OCI-LY3 (cell line): ENCODE measurements around the gene EMILIN1.

Experiments
- H2AFZ ChIP-seq: fragments of 200-600, 300-600 bp; shearing (Covaris generic); 2 replicates; pipeline ENCODE4 v1.6.0; 2014; ENCODE audit warnings: antibody characterized with exemption, low read depth, low read length
- H3K27ac ChIP-seq: fragments of 200-600, 300-600 bp; sonication (generic); 2 replicates; pipeline ENCODE4 v1.5.1; 2014; ENCODE audit warnings: mild to moderate bottlenecking, low read length, moderate library complexity, mixed read lengths
- H3K27me3 ChIP-seq: fragments of 200-600, 300-600 bp; sonication (generic); 2 replicates; pipeline ENCODE4 v1.6.1; 2014; ENCODE audit warnings: low read depth, low read length, mixed read lengths
- H3K36me3 ChIP-seq: fragments of 200-600, 300-600 bp; sonication (generic); replicated peaks from 2 replicates; pipeline ENCODE3; 2014; ENCODE audit warnings: low read depth, low read length, mixed read lengths
- H3K4me1 ChIP-seq: fragments of 300-600, 200-600 bp; sonication (generic); 2 replicates; pipeline ENCODE4 v1.6.1; 2014; ENCODE audit warnings: low read length, mixed read lengths
- H3K4me2 ChIP-seq: fragments of 200-600, 300-600 bp; sonication (generic); 2 replicates; pipeline ENCODE4 v1.6.1; 2014; ENCODE audit warnings: low read length, mixed read lengths
- H3K4me3 ChIP-seq: fragments of 300-600, 200-600 bp; sonication (generic); 2 replicates; pipeline ENCODE4 v1.5.1; 2014; ENCODE audit warnings: antibody characterized with exemption, mild to moderate bottlenecking, low read length, moderate library complexity
- H3K79me2 ChIP-seq: fragments of 300-600, 200-600 bp; shearing (Covaris generic); 2 replicates; pipeline ENCODE4 v1.6.1; 2014; ENCODE audit warnings: mild to moderate bottlenecking, low read length, mixed read lengths
- H3K9ac ChIP-seq: fragments of 300-600, 200-600 bp; shearing (Covaris generic); 2 replicates; pipeline ENCODE4 v1.6.0; 2014; ENCODE audit warnings: mild to moderate bottlenecking, low read length, moderate library complexity
- H3K9me3 ChIP-seq: fragments of 200-600, 300-600 bp; shearing (Covaris generic); 2 replicates; pipeline ENCODE4 v1.6.1; 2014; ENCODE audit warnings: low read length, mixed read lengths; ENCODE audit not compliant: insufficient read depth
- H4K20me1 ChIP-seq: fragments of 200-600, 300-600 bp; sonication (generic); 2 replicates; pipeline ENCODE4 v1.6.1; 2016; ENCODE audit warnings: low read length, mixed read lengths; ENCODE audit not compliant: insufficient read depth
- EZH2phosphoT487 ChIP-seq: fragments of 200-600 bp; shearing (Covaris generic); IDR thresholded peaks from 2 replicates; pipeline ENCODE4 v1.6.1; 2018; ENCODE audit warnings: antibody characterized with exemption, mixed run types, low read depth
- TF ChIP-seq, protein P1 (sequence below): fragments of 200-600, 300-600 bp; sonication (generic); IDR thresholded peaks from 2 replicates; pipeline ENCODE4 v1.5.1; 2014; ENCODE audit warnings: antibody characterized with exemption, low read length, low read depth

Gene EMILIN1

DNA sequence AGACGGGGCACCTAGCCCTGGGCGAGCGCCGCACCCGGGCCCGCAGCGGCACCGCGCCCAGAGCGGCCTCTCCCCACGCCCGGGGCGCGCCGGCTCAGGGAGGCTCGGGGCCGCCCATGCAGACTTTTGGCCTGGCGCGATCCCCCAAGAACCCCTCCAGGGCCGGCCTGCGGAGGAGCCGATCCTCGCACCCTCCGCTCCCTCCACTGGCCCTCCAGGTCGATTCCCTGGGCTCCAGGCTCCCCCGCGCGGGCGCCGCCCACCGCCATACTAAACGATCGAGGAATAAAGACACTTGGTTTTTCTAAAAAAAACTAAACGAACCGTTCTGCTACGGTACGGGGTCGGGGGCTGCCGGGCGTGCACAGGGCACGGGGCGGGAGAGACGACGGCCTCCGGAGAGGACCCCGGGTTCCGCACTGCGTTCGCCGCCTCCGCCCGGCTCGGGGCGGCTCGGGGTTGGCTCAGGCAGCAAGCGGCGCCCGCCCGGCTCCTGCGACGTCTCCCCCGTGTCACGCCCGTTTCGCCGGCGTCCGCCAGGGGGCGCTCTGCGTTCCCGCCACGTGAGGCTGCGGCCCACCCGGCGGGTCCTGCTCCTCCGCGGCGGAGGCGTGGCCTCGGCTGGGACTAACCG is 7.8 kb downstream of the EMILIN1 start:
- no peaks in the 10 kb centered on the region for H3K79me2 ChIP-seq
- H3K36me3 ChIP-seq = no peaks in the 10 kb centered on the region
- TF ChIP-seq, protein P1, sequence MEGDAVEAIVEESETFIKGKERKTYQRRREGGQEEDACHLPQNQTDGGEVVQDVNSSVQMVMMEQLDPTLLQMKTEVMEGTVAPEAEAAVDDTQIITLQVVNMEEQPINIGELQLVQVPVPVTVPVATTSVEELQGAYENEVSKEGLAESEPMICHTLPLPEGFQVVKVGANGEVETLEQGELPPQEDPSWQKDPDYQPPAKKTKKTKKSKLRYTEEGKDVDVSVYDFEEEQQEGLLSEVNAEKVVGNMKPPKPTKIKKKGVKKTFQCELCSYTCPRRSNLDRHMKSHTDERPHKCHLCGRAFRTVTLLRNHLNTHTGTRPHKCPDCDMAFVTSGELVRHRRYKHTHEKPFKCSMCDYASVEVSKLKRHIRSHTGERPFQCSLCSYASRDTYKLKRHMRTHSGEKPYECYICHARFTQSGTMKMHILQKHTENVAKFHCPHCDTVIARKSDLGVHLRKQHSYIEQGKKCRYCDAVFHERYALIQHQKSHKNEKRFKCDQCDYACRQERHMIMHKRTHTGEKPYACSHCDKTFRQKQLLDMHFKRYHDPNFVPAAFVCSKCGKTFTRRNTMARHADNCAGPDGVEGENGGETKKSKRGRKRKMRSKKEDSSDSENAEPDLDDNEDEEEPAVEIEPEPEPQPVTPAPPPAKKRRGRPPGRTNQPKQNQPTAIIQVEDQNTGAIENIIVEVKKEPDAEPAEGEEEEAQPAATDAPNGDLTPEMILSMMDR = peak; percentile 57
- TF ChIP-seq EZH2phosphoT487 = no peak
- H3K9ac ChIP-seq = peak overlapping the region; percentile 70
- no peaks in the 10 kb centered on the region for H3K27me3 ChIP-seq
- H3K27ac ChIP-seq = peak overlapping the region; percentile 14; the same call in 1 of the 2 replicates
- peak overlapping the region; percentile 82 for H3K4me3 ChIP-seq
- H2AFZ ChIP-seq = 0 out of 2 replicates have a peak overlapping the region, but pooled peaks have one; percentile 27
- H3K9me3 ChIP-seq = no peaks in the 10 kb centered on the region
- H3K4me2 ChIP-seq = peak overlapping the region; percentile 96
- peaks cover 15% of the 10 kb centered on the region for H3K4me1 ChIP-seq
- H4K20me1 ChIP-seq = no peaks in the 10 kb centered on the region

- peak within 1 kb of the TSS; percentile 14; the same call in 1 of the 2 replicates for H3K27ac ChIP-seq
Observed at GRCh38 chr2:27086724-27087593, 8.5 kb downstream of the EMILIN1 start, which contains the start of gene KHK. TSS of gene KHK (plus strand) at chr2:27086772. CDS start at chr2:27087260, 488 bp downstream.

DNA sequence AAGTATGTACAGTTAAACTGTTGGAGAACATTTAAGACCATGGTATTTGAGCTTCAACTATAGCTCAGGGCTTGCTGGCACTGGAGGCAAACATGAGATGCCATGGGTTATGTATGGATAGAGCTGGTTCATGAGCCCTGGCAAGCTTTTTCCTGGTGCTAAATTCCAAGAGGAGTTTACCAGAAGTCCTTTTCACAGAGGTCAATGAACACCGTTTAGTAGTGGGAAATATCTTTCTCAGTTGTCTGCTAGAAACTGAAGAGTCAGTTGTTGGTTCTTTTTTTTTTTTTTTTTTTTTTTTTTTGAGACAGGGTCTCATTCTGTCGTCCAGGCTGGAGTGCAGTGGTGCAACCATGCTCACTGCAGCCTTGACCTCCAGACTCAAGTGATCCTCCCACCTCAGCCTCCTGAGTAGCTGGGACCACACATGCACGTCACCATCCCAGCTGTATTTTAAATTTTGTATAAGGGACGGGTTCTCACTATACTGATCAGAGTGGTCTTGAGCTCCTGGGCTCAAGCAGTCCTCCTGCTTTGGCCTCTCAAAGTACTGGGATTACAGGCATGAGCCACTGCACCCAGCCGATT is 9.5 kb downstream of the EMILIN1 start:
- Histone ChIP-seq H3K27me3 (no peaks in the 10 kb centered on the region), H2AFZ (no peak overlapping the region), H3K27ac (no peak overlapping the region), H3K36me3 (no peaks in the 10 kb centered on the region), H3K79me2 (no peaks in the 10 kb centered on the region), H4K20me1 (no peaks in the 10 kb centered on the region), H3K4me3 (no peak overlapping the region), H3K4me1 (peaks cover 8% of the 10 kb centered on the region), H3K4me2 (peak overlapping the region; percentile 84; the same call in 1 of the 2 replicates), H3K9me3 (no peaks in the 10 kb centered on the region), H3K9ac (no peak overlapping the region)
- no peak for TF ChIP-seq EZH2phosphoT487
- TF ChIP-seq, protein P1 = no peak

More at GRCh38 chr2:27086724-27087593, 8.5 kb downstream of the EMILIN1 start, which contains the start of gene KHK:
- Histone ChIP-seq H3K4me1 (peaks cover 8% of the 10 kb centered on the region), H3K4me2 (peak within 1 kb of the TSS; percentile 96), H3K36me3 (no peaks in the 10 kb centered on the region), H4K20me1 (no peaks in the 10 kb centered on the region), H3K79me2 (no peaks in the 10 kb centered on the region), H3K9ac (peak within 1 kb of the TSS; percentile 70), H3K4me3 (peak within 1 kb of the TSS; percentile 82), H2AFZ (peak within 1 kb of the TSS; percentile 28), H3K9me3 (no peaks in the 10 kb centered on the region), H3K27me3 (no peaks in the 10 kb centered on the region)
- TF ChIP-seq EZH2phosphoT487 = no peak
- TF ChIP-seq, protein P1 = no peak
